Stimulated activated CD8-positive, alpha-beta memory T cell treated with anti-CD3 and anti-CD28 coated beads, Interleukin-4, amount 100 ng/mL, for 4 hours (primary cell): ENCODE measurements around the gene TLR5.

Experiments
- DNase-seq, 2 donors: peaks; one replicate each; pipeline ENCODE4 v3.0.0-alpha.2; 2020; ENCODE audit warnings: low read depth in 2 of 2, low spot score in 1 of 2

The TLR5 gene

DNA sequence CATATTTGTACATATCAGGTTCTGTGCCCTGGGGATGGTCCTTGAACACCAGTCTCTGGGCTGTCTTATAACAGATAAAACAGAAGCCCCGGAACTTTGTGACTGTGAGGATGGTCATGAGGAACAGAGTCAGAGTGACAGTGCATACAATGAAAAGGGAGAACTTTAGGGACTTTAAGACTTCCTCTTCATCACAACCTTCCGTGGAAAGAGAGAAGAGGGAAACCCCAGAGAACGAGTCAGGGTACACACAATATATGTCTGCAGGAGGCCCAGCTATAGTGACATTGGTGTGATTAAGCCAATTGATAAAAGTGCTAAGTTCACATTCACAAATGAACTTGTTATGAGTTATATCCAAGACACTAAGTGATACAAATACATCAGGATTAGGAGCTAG is 32.1 kb downstream of the TLR5 start:
- DNase-seq: no peak

- DNase-seq: no peak
Measured at GRCh38 chr1:223109581-223110026, 33.4 kb downstream of the TLR5 start.

DNA sequence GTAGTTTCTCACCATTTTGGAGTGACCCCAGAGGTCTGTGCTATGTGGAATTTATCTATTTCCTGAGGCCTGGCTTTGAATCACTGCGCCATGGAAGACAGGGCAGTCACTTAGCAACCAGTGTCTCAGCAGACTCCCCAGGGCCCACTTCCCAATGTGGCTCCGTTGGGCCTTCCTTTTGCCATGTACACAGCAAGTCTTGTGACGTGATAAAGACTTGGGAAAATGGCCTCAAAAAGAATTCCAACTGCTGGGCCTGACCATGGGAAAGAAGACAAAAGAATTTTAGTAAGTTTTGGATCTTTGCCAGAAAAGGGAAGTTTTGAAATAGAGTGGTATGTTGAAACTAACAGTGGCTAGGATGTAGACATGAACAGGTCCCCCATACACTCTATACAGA is 36.2 kb downstream of the TLR5 start:
- DNase-seq: no peak

DNA sequence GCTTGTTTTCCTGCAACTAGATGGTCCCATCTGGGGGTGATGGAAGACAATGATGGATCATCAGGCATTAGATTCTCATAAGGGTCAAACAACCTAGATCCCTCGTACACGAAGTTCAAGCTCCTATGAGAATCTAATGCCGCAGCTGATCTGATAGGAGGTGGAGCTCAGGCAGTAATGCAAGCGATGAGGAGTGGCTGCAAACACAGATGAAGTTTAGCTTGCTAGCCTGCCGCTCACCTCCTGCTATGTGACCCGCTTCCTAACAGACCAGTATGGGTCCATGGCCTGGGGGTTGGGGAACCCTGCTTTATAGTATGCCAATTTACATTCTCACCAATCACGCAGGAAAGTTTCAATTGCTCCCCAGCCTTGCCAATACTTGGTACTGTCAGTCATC is 37.5 kb downstream of the TLR5 start:
- no peak for DNase-seq

DNA sequence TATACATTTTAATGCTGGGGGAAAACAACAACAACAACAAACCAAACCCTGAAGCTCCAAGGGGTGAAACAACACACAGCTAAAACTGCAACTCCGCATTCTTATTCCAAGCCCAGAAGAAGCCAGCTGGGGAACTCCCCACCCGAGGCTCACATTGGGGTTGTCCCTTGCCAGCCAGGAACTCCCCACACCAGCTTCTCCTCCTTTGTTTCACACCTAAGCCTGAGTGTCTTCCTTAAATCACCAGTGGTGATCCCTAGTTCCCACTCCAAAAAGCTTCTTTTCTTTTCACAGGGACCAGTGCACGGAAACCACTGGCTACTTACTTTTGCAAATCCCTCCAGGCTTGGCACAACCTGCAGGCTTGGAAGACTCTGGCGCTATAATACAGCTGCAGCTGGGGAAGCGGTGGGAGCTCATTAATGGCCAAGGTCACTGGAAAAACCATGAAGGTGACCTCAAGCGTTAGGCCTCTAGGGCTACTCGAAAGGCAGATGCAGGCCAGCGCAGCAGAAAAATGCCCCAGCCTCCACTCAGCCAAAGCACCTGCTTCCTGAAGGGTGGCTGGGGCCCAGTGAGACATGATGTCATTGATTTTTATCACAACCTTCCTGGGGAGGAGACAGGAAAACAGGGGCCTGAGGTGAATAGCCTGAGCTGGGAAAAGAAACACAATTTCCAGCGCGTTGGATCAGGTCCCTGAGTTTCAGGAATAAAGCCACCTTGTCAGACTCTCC is 40.1 kb downstream of the TLR5 start:
- no peak for DNase-seq

GRCh38 chr1:223097713-223098112 is 45.3 kb downstream of the TLR5 start:
- no peak for DNase-seq

DNA sequence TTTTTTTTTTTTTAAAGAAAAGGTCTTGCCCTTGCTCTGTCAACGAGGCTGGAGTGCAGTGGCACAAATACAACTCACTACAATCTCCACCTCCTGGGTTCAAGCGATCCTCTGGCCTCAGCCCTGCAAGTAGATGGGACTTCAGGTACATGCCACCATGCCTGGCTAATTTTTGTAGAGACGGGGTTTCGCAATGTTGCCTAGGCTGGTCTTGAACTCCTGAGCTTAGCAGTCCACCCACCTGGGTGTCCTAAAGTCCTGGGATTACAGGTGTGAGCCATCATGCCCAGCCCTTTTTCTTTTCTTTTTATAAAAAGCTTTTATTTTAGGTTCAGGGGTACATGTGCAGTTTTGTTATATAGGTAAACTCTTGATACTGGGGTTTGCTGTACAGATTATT is 47.2 kb downstream of the TLR5 start:
- no peak for DNase-seq

- DNase-seq: no peak
Measured at GRCh38 chr1:223091896-223092295, 51.2 kb downstream of the TLR5 start.

GRCh38 chr1:223089250-223089649 is 53.8 kb downstream of the TLR5 start:
- no peak for DNase-seq

DNA sequence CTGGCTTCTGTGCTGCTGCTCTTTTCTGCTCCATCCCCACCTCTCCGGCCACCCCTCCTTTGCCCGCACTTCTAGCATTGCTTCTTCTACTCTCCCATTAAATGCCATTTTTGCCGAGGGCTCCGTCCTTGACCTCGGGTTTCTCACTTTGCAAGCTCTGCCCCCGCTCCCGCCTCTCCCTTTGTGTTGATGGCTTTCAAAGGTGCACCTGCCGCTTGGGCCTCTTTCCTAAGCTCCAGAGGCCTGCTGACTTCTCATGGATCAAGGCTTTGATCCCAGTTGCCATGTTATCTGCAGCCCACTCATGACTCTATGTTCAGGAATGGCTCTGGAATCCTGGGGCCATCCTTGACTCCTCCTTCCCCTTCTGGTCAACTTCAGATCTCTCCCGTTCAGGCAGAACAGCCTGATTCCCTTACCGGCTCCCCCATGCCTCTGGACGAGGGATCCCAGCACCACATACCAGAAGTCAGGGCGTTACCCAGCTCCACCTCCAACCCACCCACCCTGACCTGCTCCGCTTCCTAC is 54.3 kb downstream of the TLR5 start:
- DNase-seq: no peak

- no peak for DNase-seq
Measured at GRCh38 chr1:223087291-223088255, 55.5 kb downstream of the TLR5 start.

DNA sequence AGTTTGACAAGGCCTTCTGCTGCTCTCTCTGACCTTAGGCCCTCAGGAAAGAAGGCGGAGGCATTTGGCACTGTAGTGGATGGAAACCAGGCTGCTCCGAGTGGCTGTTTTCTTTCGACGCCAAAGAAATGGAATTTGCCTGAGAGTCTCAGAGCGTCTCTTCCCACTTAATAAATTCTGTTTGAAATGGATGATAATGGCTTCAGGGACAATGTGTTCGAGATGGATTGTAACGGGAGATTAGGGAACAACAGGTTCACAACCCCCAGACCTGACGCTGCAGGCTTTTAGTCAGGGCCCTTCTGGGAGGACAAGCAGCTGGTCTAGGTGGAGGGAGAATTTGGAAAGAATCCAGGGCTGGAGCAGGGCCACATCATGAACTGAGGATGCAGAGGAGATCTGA is 58.6 kb downstream of the TLR5 start:
- no peak for DNase-seq

DNA sequence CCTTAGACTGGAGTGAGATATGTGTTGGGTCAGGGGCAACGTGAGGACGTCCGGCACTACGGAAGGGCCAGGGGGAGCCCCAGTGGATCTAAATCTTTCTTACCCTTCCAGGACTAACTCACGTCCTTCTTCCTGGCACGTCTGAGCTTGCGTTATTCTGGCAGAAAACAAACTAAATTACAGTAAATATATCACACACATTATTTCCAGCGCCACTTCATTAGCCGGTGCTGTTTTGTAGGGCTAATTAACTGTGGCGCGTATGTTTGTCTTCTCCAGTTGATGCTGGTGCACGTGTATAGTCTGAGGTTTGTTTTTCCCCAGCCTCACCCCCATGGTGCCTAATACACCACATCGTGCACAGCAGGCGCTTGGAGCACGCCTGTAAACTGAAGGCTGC is 59.2 kb downstream of the TLR5 start:
- no peak for DNase-seq

DNA sequence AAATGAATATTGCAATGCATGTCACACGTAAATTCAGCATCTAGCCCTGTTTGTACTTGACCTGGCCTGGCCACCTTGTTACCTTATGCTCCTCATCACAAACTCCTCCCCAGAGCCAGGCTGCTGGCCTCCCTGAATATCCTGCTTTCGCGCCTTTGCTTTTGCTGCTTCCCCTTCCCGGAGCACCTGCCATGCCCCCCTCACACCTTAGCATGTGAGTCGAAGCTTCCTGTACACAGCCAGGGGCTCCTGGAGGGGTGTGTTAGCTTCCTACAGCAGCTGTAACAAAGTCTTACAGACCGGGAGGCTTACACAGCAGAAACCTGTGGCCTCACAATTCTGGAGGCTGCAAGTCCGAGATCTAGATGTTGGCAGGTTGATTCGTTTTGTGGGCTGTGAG is 60.1 kb downstream of the TLR5 start:
- DNase-seq: no peak

DNA sequence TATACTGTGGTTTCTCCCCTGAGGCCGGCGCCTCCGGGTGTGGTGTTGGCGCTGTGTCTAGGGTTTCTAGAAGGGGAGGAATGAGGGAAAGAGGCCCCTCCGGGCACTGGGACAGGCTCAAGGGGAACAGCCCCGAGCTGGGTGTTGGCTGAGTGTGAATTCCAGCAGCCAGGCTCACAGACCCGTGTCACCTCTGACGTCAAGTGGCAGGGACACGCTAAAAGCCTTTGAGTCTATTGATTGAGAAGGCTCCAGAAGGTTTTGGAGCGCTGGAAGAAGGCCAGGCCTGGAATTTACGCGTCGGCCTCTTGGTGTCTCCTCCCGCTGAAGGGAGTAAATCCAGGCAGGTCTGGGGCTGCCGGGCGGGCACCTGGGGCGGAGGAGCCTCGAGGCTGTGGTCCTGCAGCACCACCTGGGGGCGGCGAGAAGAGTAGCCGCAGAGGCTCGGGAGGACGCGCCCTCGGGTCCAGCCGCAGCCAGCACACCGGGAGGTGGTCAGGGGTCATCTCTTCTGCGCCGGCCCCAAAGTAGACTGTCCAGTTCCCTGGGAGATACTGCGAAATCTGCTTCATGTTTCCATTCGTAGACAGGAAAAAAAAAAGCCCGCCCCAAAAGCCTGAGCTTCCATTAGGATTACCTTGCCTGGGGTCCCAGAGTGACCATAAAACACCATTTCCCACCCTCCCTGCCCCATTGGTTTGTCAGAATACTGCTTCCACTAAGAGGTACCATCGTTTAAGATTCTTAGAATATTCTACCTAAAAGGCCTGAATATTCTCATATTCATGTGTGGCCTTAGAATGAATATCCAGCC is 61.7 kb downstream of the TLR5 start:
- DNase-seq: peak; percentile 28 to 39

DNA sequence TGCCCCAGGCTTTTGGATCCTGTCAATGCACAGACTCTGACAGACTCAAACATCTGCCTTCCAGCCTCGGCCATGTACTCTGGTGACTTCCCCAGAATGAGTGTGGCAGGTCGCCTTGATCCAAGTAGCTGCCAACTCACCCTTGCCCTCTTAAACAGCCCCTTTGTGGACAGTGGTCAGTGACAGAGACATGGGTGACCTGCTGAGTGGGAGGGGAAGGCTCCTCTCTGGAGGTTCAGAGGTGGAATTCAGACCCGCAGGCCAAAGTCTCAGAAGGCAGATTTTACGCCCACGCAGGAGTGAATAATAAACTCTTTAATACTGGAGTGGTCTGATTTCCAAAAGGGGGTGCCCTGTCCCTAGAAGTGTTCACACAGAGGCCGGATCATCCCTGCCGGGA is 63.5 kb downstream of the TLR5 start:
- DNase-seq: no peak

DNA sequence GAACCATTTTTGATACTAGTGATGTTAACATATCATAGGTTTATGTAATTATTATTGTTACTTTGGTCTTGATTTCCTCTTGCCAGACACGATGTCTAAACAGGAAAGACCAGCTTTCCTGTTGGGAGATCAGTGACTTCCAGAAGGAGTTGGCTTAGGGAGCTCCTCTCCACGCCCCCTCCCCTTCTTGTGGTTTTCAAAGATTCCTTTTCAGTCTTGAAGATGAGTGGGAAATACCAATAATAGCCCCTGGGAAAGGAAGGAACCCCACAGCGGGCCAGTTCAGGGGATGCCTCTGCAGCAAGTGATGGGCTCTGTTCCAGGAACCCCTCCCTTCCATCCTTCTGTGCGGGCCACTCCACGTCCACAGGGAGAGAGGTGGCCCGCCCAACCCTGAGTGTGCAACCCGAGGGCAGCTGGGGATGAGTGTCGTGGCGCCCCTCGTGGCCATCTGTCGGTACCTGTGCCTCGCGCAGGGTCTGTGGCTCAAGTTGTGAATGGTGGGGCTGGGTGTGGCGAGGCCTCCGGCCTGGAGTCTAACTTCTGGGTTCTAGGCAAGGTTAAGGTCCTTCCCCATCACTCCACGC is 65.7 kb downstream of the TLR5 start:
- DNase-seq: no peak

DNA sequence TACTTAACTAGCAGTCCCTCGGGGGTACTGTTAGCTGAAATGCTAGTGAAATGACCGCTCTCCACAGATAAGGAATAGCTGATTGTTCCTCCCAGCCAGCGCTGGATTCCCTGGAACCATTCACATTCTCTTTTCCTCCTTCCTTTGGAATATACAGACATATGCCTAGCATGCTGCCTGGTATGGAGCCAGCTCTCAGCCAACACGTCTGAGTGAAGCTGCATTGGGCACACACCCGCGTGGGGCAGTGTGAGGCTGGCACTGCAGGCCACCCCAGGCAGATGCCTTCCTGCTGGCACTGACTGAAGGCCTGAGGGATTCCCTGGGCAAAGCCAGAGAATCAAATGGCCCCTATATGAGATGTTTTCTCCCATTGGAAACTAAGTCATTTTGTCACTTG is 66.7 kb downstream of the TLR5 start:
- no peak for DNase-seq

DNA sequence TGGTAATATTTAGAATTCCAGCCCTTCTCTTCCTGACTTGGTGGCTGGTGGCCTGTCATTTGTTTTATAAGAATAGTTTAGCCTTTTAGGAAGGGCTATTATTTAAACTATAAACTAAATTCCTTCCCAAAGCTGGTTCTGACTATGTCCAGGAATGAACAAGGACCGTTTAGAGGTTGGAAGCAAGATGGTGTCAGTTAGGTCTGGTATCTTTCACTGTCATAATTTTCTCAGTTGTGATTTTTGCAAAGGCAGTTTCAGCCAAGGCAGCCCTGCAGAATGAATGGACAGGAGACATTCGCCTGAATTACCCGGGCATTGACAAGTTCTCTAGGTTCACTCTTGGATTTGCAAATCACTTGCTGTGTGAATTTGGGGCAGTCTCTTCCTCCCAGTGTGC is 67.2 kb downstream of the TLR5 start:
- DNase-seq: no peak

DNA sequence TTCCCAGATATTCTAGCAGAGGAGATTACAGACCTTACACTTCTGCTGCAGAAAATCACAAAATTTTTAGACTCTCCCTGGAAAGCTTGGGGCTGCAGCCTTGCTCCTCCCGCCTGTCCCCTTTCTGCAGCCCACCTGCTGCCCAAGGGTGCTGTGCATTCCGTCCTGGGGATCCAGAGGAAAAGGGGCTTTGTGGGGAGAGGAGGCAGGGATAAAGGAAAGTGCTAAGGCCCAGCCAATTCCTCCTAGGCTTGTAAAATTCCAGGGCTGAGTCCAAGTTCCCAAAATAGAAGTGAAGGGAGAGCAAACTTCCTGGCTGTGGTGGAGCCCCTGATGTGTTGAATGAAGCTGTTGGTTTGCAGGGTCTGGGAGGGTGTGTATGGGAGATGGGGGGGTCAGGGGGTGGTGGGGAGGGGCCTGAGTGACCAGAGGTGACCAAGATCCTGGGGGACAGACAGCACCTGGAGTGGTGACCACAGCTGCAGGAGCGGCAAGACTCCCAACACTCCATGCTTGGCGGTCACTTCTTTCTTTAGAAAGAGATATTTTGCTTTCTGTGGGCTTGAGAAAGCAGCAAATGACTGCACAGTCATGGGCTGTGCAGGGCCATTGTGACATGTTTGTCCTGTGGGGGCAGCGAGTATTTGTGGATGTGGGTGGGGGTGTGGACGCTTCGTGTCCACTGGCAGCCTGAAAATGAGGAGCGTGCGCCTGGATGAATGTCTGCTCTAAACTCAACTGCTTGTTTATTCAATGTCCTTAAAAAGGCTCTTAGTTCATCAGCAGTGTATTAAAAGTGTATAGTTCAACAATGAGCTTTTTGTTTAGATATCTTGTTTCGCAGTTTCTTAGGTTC is 68.4 kb downstream of the TLR5 start:
- no peak for DNase-seq
